Neural cell (in vitro differentiated cells): ENCODE data around the gene CLEC5A. TPM values are rescaled to one million over a fixed set of nuclear protein-coding genes. Genes with fewer than 3 reads are reported as not detected.

ENCODE experiments used
- H2AFZ ChIP-seq: fragments of 200-600, 300-800 bp; sonication (generic), shearing (Covaris generic); 2 replicates; pipeline ENCODE4 v1.6.0; 2014; ENCODE audit warnings: low read depth, mild to moderate bottlenecking, antibody characterized with exemption, low read length, moderate library complexity
- H3F3A ChIP-seq: fragments of 200-600 bp; shearing (Covaris generic); 2 replicates; pipeline ENCODE4 v1.6.1; 2016; ENCODE audit warnings: mild to moderate bottlenecking, moderate library complexity, mixed read lengths, antibody characterized with exemption, low read length; ENCODE audit not compliant: insufficient read depth, poor library complexity, severe bottlenecking
- H3K27ac ChIP-seq: fragments of 200-600, 300-800 bp; sonication (generic), shearing (Covaris generic); 2 replicates; pipeline ENCODE4 v1.5.1; 2014; ENCODE audit warnings: mild to moderate bottlenecking, low read length, moderate library complexity
- H3K27me3 ChIP-seq: fragments of 300-800, 200-600 bp; sonication (generic), shearing (Covaris generic); 2 replicates; pipeline ENCODE4 v1.6.0; 2014; ENCODE audit warnings: mild to moderate bottlenecking, low read depth, low read length, moderate library complexity; ENCODE audit not compliant: insufficient read depth
- H3K36me3 ChIP-seq: fragments of 300-800, 200-600 bp; sonication (generic), shearing (Covaris generic); 2 replicates; pipeline ENCODE4 v1.5.1; 2014; ENCODE audit warnings: mild to moderate bottlenecking, antibody characterized with exemption, low read length, moderate library complexity; ENCODE audit not compliant: insufficient read depth
- H3K4me2 ChIP-seq: fragments of 300-800, 200-600 bp; sonication (generic), shearing (Covaris generic); 2 replicates; pipeline ENCODE4 v1.6.0; 2014; ENCODE audit warnings: mild to moderate bottlenecking, low read length
- H3K4me3 ChIP-seq: fragments of 300-800, 200-600 bp; sonication (generic), shearing (Covaris generic); 2 replicates; pipeline ENCODE4 v1.5.1; 2014; ENCODE audit warnings: mild to moderate bottlenecking, low read length, moderate library complexity
- H3K79me2 ChIP-seq: fragments of 200-600 bp; shearing (Covaris generic); replicated peaks from 2 replicates; pipeline ENCODE4 v1.6.0; 2014; ENCODE audit warnings: mild to moderate bottlenecking, low read length, moderate library complexity; ENCODE audit not compliant: insufficient read depth
- H3K9ac ChIP-seq: fragments of 300-800, 200-600 bp; sonication (generic), shearing (Covaris generic); 2 replicates; pipeline ENCODE4 v1.6.1; 2016; ENCODE audit warnings: mild to moderate bottlenecking, low read length, mixed read lengths
- H3K9me2 ChIP-seq: fragments of 200-600 bp; shearing (Covaris generic); 2 replicates; pipeline ENCODE4 v1.6.1; 2016; ENCODE audit warnings: mild to moderate bottlenecking, low read length, mixed read lengths; ENCODE audit not compliant: insufficient read depth
- H3K9me3 ChIP-seq: fragments of 200-600, 300-800 bp; sonication (generic), shearing (Covaris generic); 2 replicates; pipeline ENCODE4 v1.6.1; 2016; ENCODE audit warnings: mild to moderate bottlenecking, mixed run types, low read length, moderate library complexity, mixed read lengths
- H4K20me1 ChIP-seq: fragments of 200-600 bp; shearing (Covaris generic); 2 replicates; pipeline ENCODE4 v1.6.1; 2016; ENCODE audit warnings: mild to moderate bottlenecking, mixed run types; ENCODE audit not compliant: insufficient read depth
- EP300 ChIP-seq: fragments of 450-650 bp; conservative IDR thresholded peaks from 2 replicates; pipeline ENCODE4 v1.6.1; 2014; ENCODE audit warnings: antibody characterized with exemption, mild to moderate bottlenecking, moderate library complexity; ENCODE audit not compliant: poor library complexity, severe bottlenecking
- EZH2 ChIP-seq: fragments of 200-600, 300-800 bp; shearing (Covaris generic), sonication (generic); IDR thresholded peaks from 2 replicates; pipeline ENCODE4 v1.6.1; 2014; ENCODE audit warnings: antibody characterized with exemption, low read length, borderline replicate concordance, mild to moderate bottlenecking; ENCODE audit not compliant: insufficient read depth, poor library complexity, severe bottlenecking
- MXI1 ChIP-seq: fragments of 450-650 bp; conservative IDR thresholded peaks from 2 replicates; pipeline ENCODE4 v1.6.1; 2014; ENCODE audit warnings: antibody characterized with exemption, mild to moderate bottlenecking; ENCODE audit not compliant: poor library complexity, severe bottlenecking
- POLR2AphosphoS5 ChIP-seq: IDR thresholded peaks from 2 replicates; pipeline ENCODE4 v1.6.1; 2012
- RAD21 ChIP-seq: fragments of 450-650 bp; conservative IDR thresholded peaks from 2 replicates; pipeline ENCODE4 v1.6.1; 2014; ENCODE audit warnings: antibody characterized with exemption, mild to moderate bottlenecking, moderate library complexity
- SMC3 ChIP-seq: fragments of 450-650 bp; conservative IDR thresholded peaks from 2 replicates; pipeline ENCODE4 v1.6.1; 2014; ENCODE audit warnings: antibody characterized with exemption, mild to moderate bottlenecking, moderate library complexity; ENCODE audit not compliant: poor library complexity
- TAF1 ChIP-seq: IDR thresholded peaks from 2 replicates; pipeline ENCODE4 v1.6.1; 2012; ENCODE audit warnings: low read depth
- polyA plus RNA-seq: library from polyadenylated mRNA; depleted of rRNA; stranded (reverse); fragments of >200 nt; gene quantifications from 2 replicates; pipeline ENCODE4 v1.2.3, GENCODE V29; 2014
- TF ChIP-seq, protein P1 (sequence below): fragments of 450-650 bp; IDR thresholded peaks from 2 replicates; pipeline ENCODE4 v1.5.1; 2014; ENCODE audit warnings: antibody characterized with exemption, mild to moderate bottlenecking, moderate library complexity; ENCODE audit not compliant: poor library complexity, severe bottlenecking
- TF ChIP-seq, protein P2 (sequence below): IDR thresholded peaks from 2 replicates; pipeline ENCODE4 v1.6.1; 2012; ENCODE audit warnings: borderline replicate concordance

The CLEC5A gene
- polyA plus RNA-seq, 1 donor from 2014 or later = not detected

- H3K9ac ChIP-seq = no peak overlapping the region
- no peak overlapping the region for H3K4me3 ChIP-seq
- H3K27me3 ChIP-seq = no peaks in the 10 kb centered on the region
- no peak for TF ChIP-seq POLR2AphosphoS5
- TF ChIP-seq EP300 = no peak
- no peak for TF ChIP-seq MXI1
- TF ChIP-seq SMC3 = no peak
- TF ChIP-seq TAF1 = no peak
- TF ChIP-seq RAD21 = no peak
- TF ChIP-seq, protein P1, sequence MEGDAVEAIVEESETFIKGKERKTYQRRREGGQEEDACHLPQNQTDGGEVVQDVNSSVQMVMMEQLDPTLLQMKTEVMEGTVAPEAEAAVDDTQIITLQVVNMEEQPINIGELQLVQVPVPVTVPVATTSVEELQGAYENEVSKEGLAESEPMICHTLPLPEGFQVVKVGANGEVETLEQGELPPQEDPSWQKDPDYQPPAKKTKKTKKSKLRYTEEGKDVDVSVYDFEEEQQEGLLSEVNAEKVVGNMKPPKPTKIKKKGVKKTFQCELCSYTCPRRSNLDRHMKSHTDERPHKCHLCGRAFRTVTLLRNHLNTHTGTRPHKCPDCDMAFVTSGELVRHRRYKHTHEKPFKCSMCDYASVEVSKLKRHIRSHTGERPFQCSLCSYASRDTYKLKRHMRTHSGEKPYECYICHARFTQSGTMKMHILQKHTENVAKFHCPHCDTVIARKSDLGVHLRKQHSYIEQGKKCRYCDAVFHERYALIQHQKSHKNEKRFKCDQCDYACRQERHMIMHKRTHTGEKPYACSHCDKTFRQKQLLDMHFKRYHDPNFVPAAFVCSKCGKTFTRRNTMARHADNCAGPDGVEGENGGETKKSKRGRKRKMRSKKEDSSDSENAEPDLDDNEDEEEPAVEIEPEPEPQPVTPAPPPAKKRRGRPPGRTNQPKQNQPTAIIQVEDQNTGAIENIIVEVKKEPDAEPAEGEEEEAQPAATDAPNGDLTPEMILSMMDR = no peak
- no peak for TF ChIP-seq EZH2
- TF ChIP-seq, protein P2, sequence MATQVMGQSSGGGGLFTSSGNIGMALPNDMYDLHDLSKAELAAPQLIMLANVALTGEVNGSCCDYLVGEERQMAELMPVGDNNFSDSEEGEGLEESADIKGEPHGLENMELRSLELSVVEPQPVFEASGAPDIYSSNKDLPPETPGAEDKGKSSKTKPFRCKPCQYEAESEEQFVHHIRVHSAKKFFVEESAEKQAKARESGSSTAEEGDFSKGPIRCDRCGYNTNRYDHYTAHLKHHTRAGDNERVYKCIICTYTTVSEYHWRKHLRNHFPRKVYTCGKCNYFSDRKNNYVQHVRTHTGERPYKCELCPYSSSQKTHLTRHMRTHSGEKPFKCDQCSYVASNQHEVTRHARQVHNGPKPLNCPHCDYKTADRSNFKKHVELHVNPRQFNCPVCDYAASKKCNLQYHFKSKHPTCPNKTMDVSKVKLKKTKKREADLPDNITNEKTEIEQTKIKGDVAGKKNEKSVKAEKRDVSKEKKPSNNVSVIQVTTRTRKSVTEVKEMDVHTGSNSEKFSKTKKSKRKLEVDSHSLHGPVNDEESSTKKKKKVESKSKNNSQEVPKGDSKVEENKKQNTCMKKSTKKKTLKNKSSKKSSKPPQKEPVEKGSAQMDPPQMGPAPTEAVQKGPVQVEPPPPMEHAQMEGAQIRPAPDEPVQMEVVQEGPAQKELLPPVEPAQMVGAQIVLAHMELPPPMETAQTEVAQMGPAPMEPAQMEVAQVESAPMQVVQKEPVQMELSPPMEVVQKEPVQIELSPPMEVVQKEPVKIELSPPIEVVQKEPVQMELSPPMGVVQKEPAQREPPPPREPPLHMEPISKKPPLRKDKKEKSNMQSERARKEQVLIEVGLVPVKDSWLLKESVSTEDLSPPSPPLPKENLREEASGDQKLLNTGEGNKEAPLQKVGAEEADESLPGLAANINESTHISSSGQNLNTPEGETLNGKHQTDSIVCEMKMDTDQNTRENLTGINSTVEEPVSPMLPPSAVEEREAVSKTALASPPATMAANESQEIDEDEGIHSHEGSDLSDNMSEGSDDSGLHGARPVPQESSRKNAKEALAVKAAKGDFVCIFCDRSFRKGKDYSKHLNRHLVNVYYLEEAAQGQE = no peak
- H3K9me2 ChIP-seq = no peaks in the 10 kb centered on the region
- H3K79me2 ChIP-seq = no peaks in the 10 kb centered on the region
- no peaks in the 10 kb centered on the region for H3K36me3 ChIP-seq
- no peak overlapping the region for H2AFZ ChIP-seq
- no peaks in the 10 kb centered on the region for H3K9me3 ChIP-seq
- H4K20me1 ChIP-seq = no peaks in the 10 kb centered on the region
- no peak overlapping the region for H3K27ac ChIP-seq
- no peaks in the 10 kb centered on the region for H3F3A ChIP-seq
- H3K4me2 ChIP-seq = no peak overlapping the region
Measured at GRCh38 chr7:141992688-141993087, 45.9 kb upstream of the CLEC5A start.

DNA sequence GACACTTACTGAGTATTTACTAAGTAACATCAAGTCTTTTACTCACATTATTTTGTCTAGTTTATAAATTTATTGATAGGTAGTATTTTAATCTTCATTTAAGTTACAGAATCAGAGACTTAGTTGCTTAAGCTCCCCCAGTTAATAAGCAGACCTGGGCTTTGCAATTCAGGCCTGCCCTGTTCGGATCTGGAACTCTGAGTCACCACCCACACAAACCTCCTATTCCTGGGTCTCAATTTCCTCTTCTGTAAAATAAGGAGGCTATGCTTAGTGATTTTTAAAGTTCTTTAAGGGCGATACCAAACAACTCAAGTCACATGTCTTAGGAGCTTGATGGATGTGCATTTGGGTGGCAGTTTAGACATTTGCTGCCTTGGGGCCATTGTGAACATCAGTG lies 45.4 kb upstream of the CLEC5A start:
- H3K4me3 ChIP-seq = no peak overlapping the region
- H3K27ac ChIP-seq = no peak overlapping the region
- H3K9ac ChIP-seq = no peak overlapping the region
- H3K27me3 ChIP-seq = no peaks in the 10 kb centered on the region
- no peaks in the 10 kb centered on the region for H3K79me2 ChIP-seq
- no peaks in the 10 kb centered on the region for H3K36me3 ChIP-seq
- TF ChIP-seq POLR2AphosphoS5 (no peak), MXI1 (no peak), EZH2 (no peak), EP300 (no peak), SMC3 (no peak), TAF1 (no peak), RAD21 (no peak)
- TF ChIP-seq, protein P2 = no peak
- TF ChIP-seq, protein P1 = no peak
- H3F3A ChIP-seq = no peaks in the 10 kb centered on the region
- no peak overlapping the region for H2AFZ ChIP-seq
- no peak overlapping the region for H3K4me2 ChIP-seq
- no peaks in the 10 kb centered on the region for H3K9me3 ChIP-seq
- H4K20me1 ChIP-seq = no peaks in the 10 kb centered on the region
- H3K9me2 ChIP-seq = no peaks in the 10 kb centered on the region
